K562 (cell line): ENCODE data around the gene GPR108. TPM values are rescaled to one million over a fixed set of nuclear protein-coding genes. Genes with fewer than 3 reads are reported as not detected.

Experiments used
- ASH1L ChIP-seq: fragments of 450-650 bp; IDR thresholded peaks from 2 replicates; pipeline ENCODE4 v1.6.1; 2018; ENCODE audit warnings: borderline replicate concordance, mild to moderate bottlenecking, low read depth; ENCODE audit not compliant: partially characterized antibody
- CTCF ChIP-seq, 3 experiments: IDR thresholded peaks in 2 of 3; conservative IDR thresholded peaks in 1 of 3; 2 replicates each; pipeline ENCODE4 v1.5.1; 2011 to 2012; ENCODE audit warnings: low read length in 3 of 3, mild to moderate bottlenecking in 3 of 3, control low read depth in 2 of 3, improper control_type of control experiment in 1 of 3, inconsistent platforms in 1 of 3, low read depth in 1 of 3, mixed read lengths in 1 of 3, moderate library complexity in 1 of 3; ENCODE audit not compliant: insufficient read depth in 2 of 3
- E2F6 ChIP-seq, 2 experiments: IDR thresholded peaks; 2 replicates each; pipeline ENCODE4 v1.6.1; 2011; ENCODE audit warnings: borderline replicate concordance in 1 of 2, control low read depth in 1 of 2, low read depth in 1 of 2, low read length in 1 of 2, mild to moderate bottlenecking in 1 of 2, mixed read lengths in 1 of 2, moderate library complexity in 1 of 2; ENCODE audit not compliant: insufficient read depth in 1 of 2, insufficient read length in 1 of 2, poor library complexity in 1 of 2, severe bottlenecking in 1 of 2; ENCODE audit errors: extremely low read depth in 1 of 2
- EWSR1 ChIP-seq: fragments of 450-650 bp; IDR thresholded peaks from 2 replicates; pipeline ENCODE4 v1.6.1; 2018; ENCODE audit warnings: borderline replicate concordance, mild to moderate bottlenecking, low read depth, moderate library complexity; ENCODE audit not compliant: partially characterized antibody
- ID3 ChIP-seq, 2 experiments: fragments of 250-450 bp in 1 of 2; fragments of 450-650 bp in 1 of 2; sonication (Bioruptor Pico) in 1 of 2; IDR thresholded peaks; 2 replicates each; pipeline versions ENCODE4 v1.6.1 to v1.8.0; 2016 to 2021; ENCODE audit warnings: mild to moderate bottlenecking in 2 of 2, moderate library complexity in 2 of 2, missing compliant biosample characterization in 1 of 2, missing genetic modification characterization in 1 of 2
- IRF2 ChIP-seq: sonication (generic); formaldehyde crosslinking; IDR thresholded peaks from 2 replicates; pipeline ENCODE4 v1.8.1; 2022; ENCODE audit warnings: mild to moderate bottlenecking, missing genetic modification reagents
- JUNB ChIP-seq: fragments of 450-650 bp; formaldehyde crosslinking; conservative IDR thresholded peaks from 2 replicates; pipeline ENCODE4 v1.4.0; 2020; ENCODE audit warnings: mild to moderate bottlenecking
- KLF1 ChIP-seq: fragments of 450-650 bp; IDR thresholded peaks from 2 replicates; pipeline ENCODE4 v1.6.1; 2016; ENCODE audit warnings: missing genetic modification characterization, missing compliant biosample characterization
- MEF2D ChIP-seq: conservative IDR thresholded peaks from 2 replicates; pipeline ENCODE4 v1.6.1; 2016; ENCODE audit warnings: low read depth, missing genetic modification characterization, missing compliant biosample characterization
- NKRF ChIP-seq: fragments of 450-650 bp; IDR thresholded peaks from 2 replicates; pipeline ENCODE4 v1.6.1; 2016; ENCODE audit warnings: borderline replicate concordance
- NR1H2 ChIP-seq: sonication (generic); formaldehyde crosslinking; IDR thresholded peaks from 2 replicates; pipeline ENCODE4 v1.4.0; 2020; ENCODE audit warnings: mild to moderate bottlenecking, missing genetic modification reagents
- NR2C1 ChIP-seq, 2 experiments: fragments of 450-650 bp; IDR thresholded peaks; 2 replicates each; pipeline ENCODE4 v1.6.1; 2017; ENCODE audit warnings: mild to moderate bottlenecking in 2 of 2, antibody characterized with exemption in 1 of 2, inconsistent platforms in 1 of 2, missing compliant biosample characterization in 1 of 2, missing genetic modification characterization in 1 of 2
- RBM34 ChIP-seq: fragments of 200-400 bp; formaldehyde crosslinking; IDR thresholded peaks from 2 replicates; pipeline ENCODE4 v1.6.1; 2018; ENCODE audit warnings: low read length, borderline replicate concordance; ENCODE audit not compliant: insufficient read depth
- RNF219 ChIP-seq: fragments of 250-450 bp; sonication (Bioruptor Pico); IDR thresholded peaks from 2 replicates; pipeline ENCODE4 v1.5.0; 2022; ENCODE audit warnings: mild to moderate bottlenecking
- SETDB1 ChIP-seq: IDR thresholded peaks from one replicate; pipeline ENCODE4 v1.6.1; 2012; ENCODE audit warnings: low read length, control low read depth, inconsistent platforms
- ZNF282 ChIP-seq: sonication (generic); formaldehyde crosslinking; IDR thresholded peaks from 2 replicates; pipeline ENCODE4 v1.8.1; 2023; ENCODE audit warnings: missing genetic modification reagents
- polyA plus RNA-seq, 8 experiments: library from polyadenylated mRNA; depleted of rRNA in 4 of 8; stranded (reverse) in 5 of 8; unstranded in 3 of 8; fragments of >200 nt; fragmentation: Nextera tagmentation in 2 of 8; fragmentation: Illumina TruSeq in 1 of 8; extraction: Ambion mirVana in 2 of 8; extraction: Trizol in 1 of 8; gene quantifications; 2 replicates each; pipeline versions ENCODE4 v1.2.1 to v1.2.3, GENCODE V29; 2011 to 2014; ENCODE audit warnings: inconsistent platforms in 1 of 8, missing spikeins in 1 of 8
- total RNA-seq, 7 experiments: library from RNA; depleted of rRNA in 6 of 7; stranded (reverse); fragments of >200 nt in 6 of 7; fragmentation: Illumina TruSeq in 2 of 7; extraction: Trizol in 2 of 7; gene quantifications; 2 replicates each; pipeline versions ENCODE4 v1.2.1 to v1.2.3, GENCODE V29; 2011 to 2021; ENCODE audit warnings: low replicate concordance in 1 of 7

GPR108 gene
- total and polyA plus RNA-seq, 9 of the 15 experiments (the other 6 are each of a cell fraction or from before 2014, with no cell fraction given): 2.4 to 33.2 (median 24.4) TPM

- 0 out of 2 replicates have a peak, but pooled peaks have one; percentile 75 for TF ChIP-seq NR1H2
- no peak for TF ChIP-seq SETDB1
- TF ChIP-seq NR2C1 (IDR thresholded peaks at IDR 0.05): no peak
- 0 out of 2 replicates have a peak, but pooled peaks have one; percentile 34 for TF ChIP-seq NR2C1 (tag; IDR thresholded peaks at IDR 0.05)
- no peak for TF ChIP-seq JUNB
- TF ChIP-seq E2F6 (IDR thresholded peaks at IDR 0.05; ENCODE audit: borderline replicate concordance in 1 of 2, extremely low read depth in 1 of 2, insufficient read depth in 1 of 2, insufficient read length in 1 of 2, low read depth in 1 of 2, low read length in 1 of 2, poor library complexity in 1 of 2, severe bottlenecking in 1 of 2): peak; percentile 56 to 83
- TF ChIP-seq RBM34: no peak
- TF ChIP-seq RNF219: no peak
- peak; percentile 45; the same call in 1 of the 2 replicates for TF ChIP-seq MEF2D (tag)
- no peak for TF ChIP-seq EWSR1
- no peak for TF ChIP-seq IRF2
- no peak for TF ChIP-seq ID3 (CRISPR knock-in tag; IDR thresholded peaks at IDR 0.05)
- TF ChIP-seq ID3 (tag; IDR thresholded peaks at IDR 0.05): no peak
- no peak for TF ChIP-seq KLF1 (tag)
- TF ChIP-seq ZNF282 (CRISPR knock-in tag): no peak
- TF ChIP-seq NKRF: peak; percentile 73
- TF ChIP-seq ASH1L: no peak
- no peak for TF ChIP-seq CTCF (IDR thresholded peaks at IDR 0.05 in 2 of 3, conservative IDR thresholded peaks at IDR 0.05 in 1 of 3; ENCODE audit: insufficient read depth in 2 of 3, low read depth in 1 of 3, low read length in 3 of 3)
These were observed 2.7 kb upstream of the GPR108 start (continued) for GRCh38 chr19:6739883-6740588.
